Adrenal gland (tissue), 12 donors: ENCODE results near the gene CCNQ. TPM values are rescaled to one million over a fixed set of nuclear protein-coding genes. Genes with fewer than 3 reads are reported as not detected.

Experiments used
- DNase-seq, 7 donors: peaks; one replicate each; pipeline ENCODE4 v3.0.0-alpha.2; 2019 to 2020
- H3K27ac ChIP-seq, 5 donors: fragments of 200-600 bp; sonication (generic) in 4 of 5; 1 replicate in 3 of 5; 2 replicates in 2 of 5; pipeline versions ENCODE4 v1.5.1 to v1.8.0; 2016 to 2020; ENCODE audit warnings: mild to moderate bottlenecking in 1 of 5
- H3K27me3 ChIP-seq: fragments of 200-600 bp; 2 replicates; pipeline ENCODE4 v1.8.0; 2021
- H3K36me3 ChIP-seq, 2 donors: fragments of 200-600 bp; replicated peaks in 1 of 2; 1 replicate in 1 of 2; 2 replicates in 1 of 2; pipeline versions ENCODE4 v1.5.1 to v1.8.0; 2018 to 2022
- H3K4me1 ChIP-seq, 2 donors: fragments of 200-600 bp; replicated peaks in 1 of 2; 1 replicate in 1 of 2; 2 replicates in 1 of 2; pipeline versions ENCODE4 v1.5.1 to v1.8.0; 2018 to 2021
- H3K4me3 ChIP-seq, 4 donors: fragments of 200-600 bp; sonication (generic) in 3 of 4; one replicate each; pipeline ENCODE4 v1.5.1; 2016 to 2018
- H3K9me3 ChIP-seq, 3 donors: fragments of 200-600 bp; sonication (generic) in 1 of 3; replicated peaks in 1 of 3; 1 replicate in 2 of 3; 2 replicates in 1 of 3; pipeline versions ENCODE4 v1.5.1 to v1.8.0; 2016 to 2021
- POLR2A ChIP-seq, 2 donors: fragments of 450-650 bp; IDR thresholded peaks; one replicate each; pipeline ENCODE4 v1.6.1; 2017; ENCODE audit warnings: antibody characterized with exemption in 2 of 2, mild to moderate bottlenecking in 2 of 2, moderate library complexity in 1 of 2
- WGBS, 4 donors: extraction: QIAGEN DNeasy Blood & Tissue Kit in 2 of 4; methylation state at CpG; one replicate each; pipeline versions ENCODE4 v1.1.5 to v1.1.7; 2013 to 2017; 5-methylcytosine and 5-hydroxymethylcytosine counted together
- intact Hi-C, 2 donors: fragments of 100-400 bp; cut with DNase I; formaldehyde crosslinking; loops; one replicate each; pipeline versions ENCODE4 v1.14.1 to v1.15.0; 2022 to 2023
- polyA plus RNA-seq, 3 donors: library from polyadenylated mRNA; stranded (reverse); fragments of 200-250 nt in 2 of 3; fragments of 350-450 nt in 1 of 3; fragmentation: Illumina TruSeq in 1 of 3; extraction: RNeasy Lipid Tissue Mini Kit (QIAGEN cat#74804) in 1 of 3; gene quantifications; one replicate each; pipeline ENCODE4 v1.2.3, GENCODE V29; 2013 to 2014
- total RNA-seq, 9 donors: library from RNA; depleted of rRNA in 4 of 9; stranded (reverse); fragments of >200 nt in 4 of 9; fragments of 120-200 nt in 1 of 9; fragmentation: NEBNext Ultra II Directional in 1 of 9; extraction: Animal tissue kit (Norgen Biotek cat#: 25700) in 1 of 9; gene quantifications; one replicate each; pipeline versions ENCODE4 v1.1.0 to v1.2.4, GENCODE V29; 2013 to 2023
- TF ChIP-seq, protein P1 (sequence below), 6 experiments: fragments of 450-650 bp in 4 of 6; fragments of 200-600 bp in 2 of 6; sonication (generic) in 1 of 6; IDR thresholded peaks; 1 replicate in 5 of 6; 2 replicates in 1 of 6; pipeline versions ENCODE4 v1.5.1 to v1.8.0; 2016 to 2021; ENCODE audit warnings: antibody characterized with exemption in 6 of 6, mild to moderate bottlenecking in 2 of 6, moderate library complexity in 1 of 6
- donor health status: healthy with polysubstance abuse.
- donor health status: Bipolar disorder and iron deficiency.
- donor health status: DM: yes; HTN: yes; CAD: no.
- donor health status: DM: no; HTN: no; CAD: no.
- donor health status: DM: no; HTN: no; CAD: no.
- donor health status: DM: yes; HTN: yes; CAD: no.

CCNQ gene
- total and polyA plus RNA-seq, 12 donors = 13.2 to 48.5 (median 24.2) TPM

DNA sequence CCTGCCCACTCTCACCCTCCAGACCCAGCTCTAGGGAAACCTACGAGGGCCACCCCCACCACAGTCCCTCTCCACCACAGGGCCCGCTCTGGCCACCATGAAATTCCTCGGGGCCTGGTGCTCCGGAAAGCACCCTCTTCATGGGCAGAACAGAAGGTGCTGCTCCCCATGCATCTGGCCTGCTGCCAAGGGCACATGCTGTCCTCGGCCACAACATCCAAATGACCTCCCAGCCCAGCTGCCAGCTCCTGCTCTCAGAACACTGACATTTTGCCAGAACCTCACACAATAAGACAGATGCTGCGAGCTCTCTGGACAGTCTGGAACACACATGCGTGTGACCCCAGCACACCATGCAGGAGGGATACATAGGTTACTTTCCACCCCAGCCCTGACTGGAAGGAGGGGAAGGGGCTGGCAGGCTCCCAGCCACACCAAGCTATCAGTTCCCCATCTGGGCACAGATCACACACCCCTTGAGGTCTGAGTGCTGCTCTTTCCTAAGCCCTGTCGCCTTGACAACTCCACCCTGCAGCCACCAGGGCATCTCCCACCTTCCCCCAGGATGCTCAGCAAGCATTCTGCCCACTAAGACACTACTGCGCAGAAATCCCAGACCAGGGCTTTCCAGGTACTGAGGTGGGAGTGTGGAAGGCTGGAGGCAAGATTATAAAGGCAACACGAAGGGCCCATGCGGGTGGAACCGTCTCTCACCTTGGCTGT, 5.8 kb downstream of the CCNQ start:
- peak in 6 of 7 donors; percentile 14 to 86 (median 52) for DNase-seq
- peaks cover 0 to 22% of the 10 kb centered on the region in 2 donors for H3K36me3 ChIP-seq
- intact Hi-C loops = no loop called here
- H3K4me1 ChIP-seq = no peaks in the 10 kb centered on the region
- TF ChIP-seq POLR2A (IDR thresholded peaks at IDR 0.05) = no peak
- TF ChIP-seq, protein P1, sequence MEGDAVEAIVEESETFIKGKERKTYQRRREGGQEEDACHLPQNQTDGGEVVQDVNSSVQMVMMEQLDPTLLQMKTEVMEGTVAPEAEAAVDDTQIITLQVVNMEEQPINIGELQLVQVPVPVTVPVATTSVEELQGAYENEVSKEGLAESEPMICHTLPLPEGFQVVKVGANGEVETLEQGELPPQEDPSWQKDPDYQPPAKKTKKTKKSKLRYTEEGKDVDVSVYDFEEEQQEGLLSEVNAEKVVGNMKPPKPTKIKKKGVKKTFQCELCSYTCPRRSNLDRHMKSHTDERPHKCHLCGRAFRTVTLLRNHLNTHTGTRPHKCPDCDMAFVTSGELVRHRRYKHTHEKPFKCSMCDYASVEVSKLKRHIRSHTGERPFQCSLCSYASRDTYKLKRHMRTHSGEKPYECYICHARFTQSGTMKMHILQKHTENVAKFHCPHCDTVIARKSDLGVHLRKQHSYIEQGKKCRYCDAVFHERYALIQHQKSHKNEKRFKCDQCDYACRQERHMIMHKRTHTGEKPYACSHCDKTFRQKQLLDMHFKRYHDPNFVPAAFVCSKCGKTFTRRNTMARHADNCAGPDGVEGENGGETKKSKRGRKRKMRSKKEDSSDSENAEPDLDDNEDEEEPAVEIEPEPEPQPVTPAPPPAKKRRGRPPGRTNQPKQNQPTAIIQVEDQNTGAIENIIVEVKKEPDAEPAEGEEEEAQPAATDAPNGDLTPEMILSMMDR (IDR thresholded peaks at IDR 0.05) = no peak
- no peaks in the 10 kb centered on the region for H3K27me3 ChIP-seq
- no peak overlapping the region for H3K27ac ChIP-seq
- H3K4me3 ChIP-seq = no peak overlapping the region
- WGBS, 4 donors = 74 to 95% (median 75%) methylated on average over 4 to 12 of the region's 12 CpGs
- H3K9me3 ChIP-seq = no peaks in the 10 kb centered on the region

DNA sequence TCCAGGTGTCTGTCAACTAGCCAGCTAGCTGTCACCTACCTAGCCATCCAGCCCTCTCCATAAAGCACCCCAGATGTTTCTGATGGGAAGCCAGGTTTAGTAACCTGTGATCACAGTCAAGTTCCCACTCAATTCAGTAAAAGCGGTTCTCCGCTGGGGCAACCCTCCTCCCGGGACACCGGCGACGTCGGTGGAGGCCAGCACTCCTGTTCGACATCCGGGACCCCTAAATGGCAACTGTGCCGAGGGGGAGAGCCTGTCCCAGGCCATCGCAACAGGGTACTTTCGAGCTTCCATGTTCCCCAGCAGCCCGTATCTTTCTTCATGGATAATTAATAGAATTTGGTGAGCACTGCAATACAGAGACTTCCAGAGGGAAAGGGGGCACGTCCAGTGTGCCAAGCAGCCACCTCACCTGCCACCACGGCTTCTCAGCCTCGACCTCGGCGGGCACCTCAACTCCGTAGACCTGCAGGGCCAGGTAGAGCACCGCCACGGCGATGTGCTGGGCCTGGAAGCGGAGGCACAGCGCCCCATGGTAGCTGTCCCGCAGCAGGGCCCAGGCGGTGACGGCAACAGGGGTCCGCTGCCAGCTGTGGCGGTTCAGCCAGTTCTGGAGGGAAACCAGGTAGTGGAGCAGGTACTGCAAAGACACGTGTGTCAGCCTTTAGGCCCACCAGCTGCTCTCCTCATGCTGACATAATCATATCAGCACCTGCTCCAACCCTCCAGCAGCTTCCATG, 6.7 kb downstream of the CCNQ start:
- no peak overlapping the region for H3K4me3 ChIP-seq
- no peaks in the 10 kb centered on the region for H3K4me1 ChIP-seq
- TF ChIP-seq, protein P1 (IDR thresholded peaks at IDR 0.05) = no peak
- TF ChIP-seq POLR2A (IDR thresholded peaks at IDR 0.05) = no peak
- no peaks in the 10 kb centered on the region for H3K9me3 ChIP-seq
- DNase-seq = no peak
- peaks cover 0 to 25% of the 10 kb centered on the region in 2 donors for H3K36me3 ChIP-seq
- intact Hi-C loops = no loop called here
- H3K27ac ChIP-seq = no peak overlapping the region
- 89 to 97% (median 93%) methylated on average over 7 to 30 of the region's 30 CpGs for WGBS, 4 donors
- H3K27me3 ChIP-seq = no peaks in the 10 kb centered on the region

DNA sequence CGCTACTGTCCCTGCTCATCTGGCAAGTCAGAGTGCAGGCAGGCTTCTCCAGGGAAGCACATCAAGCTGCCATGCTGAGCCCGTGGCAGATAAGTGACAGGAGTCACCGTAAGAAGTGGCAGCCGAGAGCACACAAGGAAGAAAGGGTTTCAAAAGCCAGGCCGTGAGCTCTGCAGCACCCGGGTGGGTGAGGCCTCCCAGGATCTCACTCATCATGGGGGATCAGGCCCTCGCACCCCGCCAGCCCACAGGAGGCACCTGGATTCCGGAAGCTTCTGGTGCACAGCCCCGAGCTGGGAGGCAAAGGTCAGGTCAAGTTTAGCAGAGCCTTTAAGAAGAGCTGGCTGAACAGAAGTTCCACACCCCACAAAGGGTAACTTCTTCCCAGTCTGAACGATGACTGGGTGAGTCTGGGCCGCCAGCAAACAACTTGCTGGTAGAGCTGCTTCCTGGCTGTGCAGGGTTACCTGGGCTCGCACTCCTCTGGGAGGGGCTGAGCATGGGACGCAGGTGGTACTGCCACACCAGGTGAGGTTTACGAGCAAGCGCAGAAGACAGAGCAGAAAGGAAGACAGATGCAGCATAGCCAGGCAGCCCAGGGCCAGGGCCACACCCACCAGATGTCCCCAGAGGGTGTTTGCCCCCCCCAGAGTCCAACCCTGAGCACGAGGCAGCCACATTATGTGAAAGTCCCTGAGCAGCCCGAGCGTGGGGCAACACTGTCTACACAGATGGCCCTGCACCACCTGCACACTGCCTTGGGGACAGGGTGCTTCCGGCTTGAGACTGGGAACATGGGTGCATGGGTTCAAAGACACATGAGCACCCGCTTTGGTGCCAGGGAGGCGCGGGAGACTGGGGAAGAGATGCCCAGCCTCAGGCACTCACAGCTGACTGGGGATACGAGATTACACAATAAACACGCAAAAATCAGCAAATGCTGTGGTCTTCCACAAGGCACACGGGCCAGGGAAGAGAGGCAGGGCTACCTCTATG, 7.7 kb downstream of the CCNQ start:
- H3K27me3 ChIP-seq = no peaks in the 10 kb centered on the region
- TF ChIP-seq POLR2A (IDR thresholded peaks at IDR 0.05) = no peak
- TF ChIP-seq, protein P1 (IDR thresholded peaks at IDR 0.05) = no peak
- intact Hi-C loops = no loop called here
- H3K36me3 ChIP-seq = peaks cover 0 to 25% of the 10 kb centered on the region in 2 donors
- H3K4me3 ChIP-seq = no peak overlapping the region
- H3K9me3 ChIP-seq = no peaks in the 10 kb centered on the region
- WGBS, 4 donors = 83 to 93% (median 87%) methylated on average over 3 to 26 of the region's 26 CpGs
- peak in 2 of 7 donors; percentile 12 to 58 for DNase-seq
- H3K27ac ChIP-seq = no peak overlapping the region
- no peaks in the 10 kb centered on the region for H3K4me1 ChIP-seq
